Activated T-cell treated with anti-CD3 and anti-CD28 coated beads, Interleukin-2, amount 50 U/mL, for 48 hours (primary cell): ENCODE data around the gene TMIGD1.
A peak's percentile ranks its signal among the peaks of the same experiment; 100 is the strongest.
"Not testable (repeated sequence)": the region's sequence is repeated elsewhere in the genome, so short reads cannot be mapped to it uniquely, and the experiment has no call there.

Experiments used
- DNase-seq, 2 experiments: peaks; one replicate each; pipeline ENCODE4 v3.0.0-alpha.2; 2020

The TMIGD1 gene

DNA sequence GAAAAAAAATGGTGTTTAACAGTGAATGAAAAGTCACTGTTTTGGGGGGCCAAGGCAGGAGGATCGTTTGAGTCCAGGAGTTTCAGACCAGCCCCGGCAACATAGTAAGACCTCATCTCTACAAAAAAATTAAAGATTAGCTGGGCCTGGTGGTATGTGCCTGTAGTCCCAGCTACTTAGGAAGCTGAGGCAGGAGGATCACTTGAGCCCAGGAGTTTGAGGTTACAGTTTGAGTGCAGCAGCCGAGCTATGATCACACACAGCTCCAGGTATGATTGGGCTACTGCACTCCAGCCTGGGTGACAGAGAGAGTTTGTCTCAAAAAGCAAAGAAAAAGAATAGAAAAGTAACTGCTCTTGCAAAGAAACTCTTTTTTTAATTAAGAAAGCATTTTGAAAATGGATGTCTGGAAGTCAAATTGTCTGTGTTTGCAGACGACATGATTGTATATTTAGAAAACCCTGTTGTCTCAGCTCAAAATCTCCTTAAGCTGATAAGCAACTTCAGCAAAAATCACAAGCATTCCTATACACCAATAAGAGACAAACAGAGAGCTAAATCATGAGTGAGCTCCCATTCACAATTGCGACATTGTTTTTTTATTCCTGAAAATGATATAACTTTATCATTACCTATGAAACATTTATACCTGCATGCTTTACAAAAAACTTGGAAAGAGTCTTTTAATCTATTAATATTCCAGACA lies 24.4 kb upstream of the TMIGD1 start:
- no peak for DNase-seq

DNA sequence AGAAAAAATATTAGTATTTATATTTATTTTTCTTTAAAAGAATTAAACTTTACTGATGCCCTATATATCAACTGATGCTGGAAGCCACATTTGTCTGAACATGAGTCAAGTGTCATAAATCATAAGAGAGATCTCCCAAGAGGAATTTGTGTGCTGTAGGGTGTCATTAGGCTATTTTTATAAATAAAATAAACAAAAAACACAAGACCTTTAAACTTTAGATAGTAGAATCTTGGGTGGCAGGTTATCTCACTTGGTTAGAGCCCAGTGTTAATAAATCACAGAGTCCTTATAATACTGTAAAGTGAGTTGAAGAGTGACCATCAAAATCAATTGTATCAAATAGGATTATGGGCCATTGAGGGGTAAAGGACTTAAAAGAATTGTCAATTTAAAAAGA lies 23.6 kb upstream of the TMIGD1 start:
- no peak for DNase-seq

DNA sequence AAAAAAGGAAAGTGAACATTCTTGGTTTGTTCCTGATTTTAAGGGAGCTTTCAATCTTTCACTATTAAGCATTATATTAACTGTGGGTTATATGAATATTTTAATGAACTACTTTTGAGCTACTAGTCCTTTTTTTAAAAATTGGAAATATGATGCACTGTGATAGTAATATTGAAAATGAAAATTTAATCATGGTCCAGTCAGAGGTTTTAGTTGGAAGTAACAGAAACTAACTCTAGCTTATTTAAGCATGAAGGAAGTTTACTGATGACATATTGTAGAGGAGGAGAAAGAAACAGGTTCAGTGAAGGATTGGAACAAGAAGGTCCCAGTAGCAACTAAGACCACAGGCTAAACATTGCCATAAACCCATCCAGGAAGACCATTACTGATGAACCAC lies 20.8 kb upstream of the TMIGD1 start:
- no peak for DNase-seq

DNA sequence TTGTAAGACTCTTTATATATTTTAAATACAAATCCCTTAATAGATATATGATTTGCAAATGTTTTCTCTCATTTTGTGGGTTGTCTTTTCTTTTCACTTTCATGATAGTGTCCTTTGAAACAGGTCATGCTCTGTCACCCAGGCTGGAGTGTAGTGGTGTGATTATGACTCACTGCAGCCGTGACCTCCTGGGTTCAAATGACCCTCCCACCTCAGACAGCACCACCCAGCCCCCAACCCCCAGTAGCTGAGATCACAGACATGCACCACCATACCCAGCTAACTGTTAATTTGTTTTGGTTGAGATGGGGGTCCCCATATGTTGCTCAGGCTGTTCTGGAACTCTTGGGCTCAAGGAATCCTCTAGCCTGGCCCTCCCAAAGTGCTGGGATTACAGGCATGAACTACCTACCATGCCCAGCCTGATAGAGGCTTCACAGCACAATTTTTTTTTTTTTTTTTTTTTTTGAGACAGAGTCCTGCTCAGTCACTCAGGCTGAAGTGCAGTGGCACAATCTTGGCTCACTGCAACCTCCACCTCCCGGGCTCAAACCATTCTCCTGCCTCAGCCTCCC lies 18.5 kb upstream of the TMIGD1 start:
- no peak for DNase-seq

DNA sequence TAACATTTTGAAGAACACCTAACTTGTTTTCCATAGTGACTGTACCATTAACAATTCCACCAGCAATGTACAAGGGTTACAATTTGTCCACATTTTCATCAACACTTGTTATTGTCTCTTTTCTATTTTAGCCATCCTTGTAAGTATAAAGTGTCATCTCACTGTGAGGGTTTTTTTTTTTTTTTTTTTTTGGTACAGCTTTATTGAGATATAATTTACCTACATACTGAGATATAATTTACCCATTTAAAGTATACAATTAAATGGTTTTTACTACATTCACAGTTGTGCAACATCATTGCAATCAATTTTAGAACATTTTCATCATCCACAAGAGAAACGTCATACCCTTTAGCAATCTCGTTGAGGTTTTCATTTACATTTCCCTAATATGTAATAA lies 17.9 kb upstream of the TMIGD1 start:
- DNase-seq = no peak

DNA sequence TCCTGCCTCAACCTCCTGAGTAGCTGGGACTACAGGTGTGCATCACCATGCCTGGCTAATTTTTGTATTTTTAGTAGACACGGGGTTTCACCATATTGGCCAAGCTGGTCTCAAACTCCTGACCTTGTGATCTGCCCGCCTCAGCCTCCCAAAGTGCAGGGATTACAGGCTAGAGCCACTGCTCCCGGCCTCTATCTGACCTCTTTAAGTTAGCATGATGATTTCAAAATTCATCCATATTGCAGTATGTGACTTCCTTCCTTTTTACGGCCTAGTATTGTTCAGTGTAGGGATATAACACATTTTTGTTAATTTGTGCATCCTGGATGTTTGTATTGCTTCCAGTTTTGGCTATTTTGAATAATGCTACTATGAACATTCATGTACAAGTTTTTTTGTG lies 17.4 kb upstream of the TMIGD1 start:
- not testable (repeated sequence) for DNase-seq

DNA sequence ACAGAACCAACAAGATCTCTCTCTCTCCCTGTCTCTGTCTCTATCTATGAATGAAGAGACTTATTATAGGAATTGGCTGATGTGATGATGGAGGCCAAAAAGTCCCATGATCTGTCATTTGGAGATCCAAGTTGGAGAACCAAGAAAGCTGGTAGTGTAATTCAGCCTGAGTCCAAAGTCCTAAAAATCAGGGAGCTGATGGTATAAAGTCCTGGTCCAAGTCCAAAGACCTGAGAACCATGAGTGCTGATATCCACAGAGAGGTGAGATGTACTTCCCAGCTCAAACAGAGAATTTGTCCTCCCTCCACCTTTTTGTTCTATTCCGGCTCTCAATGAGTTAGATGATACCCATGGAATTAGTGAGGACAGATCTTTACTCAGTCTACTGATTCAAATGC lies 15.4 kb upstream of the TMIGD1 start:
- no peak for DNase-seq

DNA sequence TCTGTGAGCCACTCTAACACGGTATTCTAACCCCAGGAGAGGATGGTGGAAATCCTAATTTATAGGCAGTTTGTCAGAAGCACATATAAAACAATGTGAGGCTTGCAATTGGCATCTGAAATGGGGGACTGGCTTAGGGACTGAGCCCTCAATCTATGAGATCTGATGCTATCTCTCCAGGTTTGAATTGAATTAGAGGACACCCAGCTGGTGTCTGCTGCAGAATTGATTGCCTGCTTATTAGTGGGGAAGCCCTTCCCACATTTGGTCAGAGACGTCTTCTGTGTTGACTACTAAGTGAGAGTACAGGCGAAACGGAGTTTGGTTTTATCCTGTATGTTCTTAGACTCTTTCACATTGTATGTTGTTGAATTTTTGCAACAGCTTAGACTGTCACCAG lies 13.6 kb upstream of the TMIGD1 start:
- DNase-seq = no peak

DNA sequence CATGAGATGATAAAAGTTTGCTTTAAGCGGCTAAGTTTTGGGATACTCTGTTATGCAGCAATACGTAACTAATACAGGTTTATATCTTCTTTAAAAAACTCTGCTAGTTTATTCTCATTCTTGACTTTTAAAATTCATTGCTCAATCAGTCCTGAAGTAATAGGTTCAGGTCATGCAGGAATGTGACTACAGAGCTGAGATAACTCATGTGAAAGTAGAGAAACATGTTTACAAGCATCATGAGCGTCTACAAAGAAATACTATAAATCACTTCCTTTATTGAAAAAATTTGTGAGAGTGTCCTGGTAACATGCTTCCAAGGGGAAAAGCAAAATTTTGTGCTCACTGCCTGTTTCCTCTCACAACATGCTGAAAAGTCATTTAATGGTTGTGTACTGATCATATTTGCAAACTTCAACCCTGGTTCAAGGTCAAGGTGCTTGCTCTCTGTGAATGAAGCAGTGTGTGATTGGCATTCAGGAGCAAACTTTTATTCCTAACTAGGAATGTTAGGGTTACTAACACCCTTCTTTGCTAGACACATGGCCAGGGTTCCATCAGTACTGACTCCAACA lies 12.5 kb upstream of the TMIGD1 start:
- no peak for DNase-seq

DNA sequence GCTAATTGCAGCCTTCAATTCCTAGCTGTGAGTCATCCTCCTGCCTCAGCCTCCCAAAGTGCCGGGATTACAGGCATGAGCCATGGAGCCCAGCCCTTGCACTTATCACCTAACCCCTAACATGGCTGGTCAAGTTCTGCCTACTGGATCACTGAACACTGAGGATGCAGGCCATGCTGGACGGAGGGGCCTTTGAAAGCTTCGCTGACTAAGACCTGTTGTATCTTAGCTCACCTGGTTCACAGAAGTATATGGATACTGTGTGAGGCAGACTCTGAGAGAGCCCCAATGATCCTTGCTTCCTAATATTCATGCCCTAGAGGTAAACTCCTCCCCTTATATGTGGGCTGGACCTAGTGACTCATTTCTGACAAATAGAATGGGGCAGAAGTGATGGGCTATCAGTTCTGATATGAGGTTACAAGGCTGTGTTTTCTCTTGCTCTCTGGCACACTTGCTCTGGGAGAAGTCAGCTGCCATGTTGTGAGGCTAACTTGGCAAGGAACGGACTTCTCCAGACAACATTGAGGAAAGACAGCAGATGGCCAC lies 11.7 kb upstream of the TMIGD1 start:
- peak; percentile 58 to 59 for DNase-seq

DNA sequence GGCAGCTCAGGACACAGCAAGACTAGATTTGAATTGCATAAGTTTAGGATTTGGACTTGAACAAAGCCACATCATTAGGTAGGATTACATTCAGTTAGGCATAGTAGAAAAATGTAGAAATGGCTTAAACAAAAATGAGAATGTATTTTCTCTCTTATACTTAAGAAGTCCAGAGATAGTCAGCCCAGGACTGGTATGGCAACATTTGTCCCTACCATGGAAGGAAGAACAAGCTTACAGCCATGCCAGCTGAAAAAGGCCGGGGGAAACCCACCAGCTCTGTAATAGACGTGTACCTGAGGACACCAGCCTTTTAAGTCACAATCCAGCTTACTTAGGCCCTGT lies 11.2 kb upstream of the TMIGD1 start:
- DNase-seq = no peak

DNA sequence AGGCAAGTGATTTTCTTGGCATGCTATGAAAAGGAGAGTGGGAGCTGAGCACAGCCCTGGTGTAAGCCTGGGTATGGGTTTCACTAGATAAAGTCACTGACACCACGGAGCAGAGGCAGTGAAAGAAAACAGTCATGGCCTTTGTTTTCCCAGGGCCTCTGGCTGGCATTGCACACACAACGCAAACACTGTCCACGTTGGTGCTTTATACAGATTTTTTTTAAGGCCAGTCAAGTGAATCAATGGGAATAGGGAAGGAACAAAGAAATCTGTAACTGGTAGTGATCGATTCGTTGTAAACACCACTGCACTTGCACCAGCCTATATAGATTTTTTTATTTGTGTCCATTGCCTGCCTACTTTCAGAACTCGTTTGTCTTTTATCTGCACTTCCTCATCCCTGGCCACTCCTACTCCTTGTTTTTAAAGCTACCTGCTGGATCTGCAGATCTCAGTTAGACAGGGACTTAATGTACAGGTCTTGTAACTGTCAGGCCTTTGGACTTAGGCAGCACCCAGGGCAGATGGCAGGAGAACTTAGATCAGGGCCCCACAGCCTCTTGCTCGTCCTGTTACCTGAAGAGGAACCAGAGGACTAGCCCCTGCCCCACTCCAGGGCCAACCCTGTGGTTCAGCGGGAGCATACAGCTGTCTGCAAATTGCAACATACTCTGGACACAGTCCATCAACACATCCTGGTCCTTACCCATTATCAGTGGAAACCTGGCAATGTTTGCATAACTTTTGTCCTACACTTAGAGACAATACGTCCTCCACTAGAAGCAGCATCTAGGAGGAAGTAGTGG lies 10.6 kb upstream of the TMIGD1 start:
- no peak for DNase-seq

DNA sequence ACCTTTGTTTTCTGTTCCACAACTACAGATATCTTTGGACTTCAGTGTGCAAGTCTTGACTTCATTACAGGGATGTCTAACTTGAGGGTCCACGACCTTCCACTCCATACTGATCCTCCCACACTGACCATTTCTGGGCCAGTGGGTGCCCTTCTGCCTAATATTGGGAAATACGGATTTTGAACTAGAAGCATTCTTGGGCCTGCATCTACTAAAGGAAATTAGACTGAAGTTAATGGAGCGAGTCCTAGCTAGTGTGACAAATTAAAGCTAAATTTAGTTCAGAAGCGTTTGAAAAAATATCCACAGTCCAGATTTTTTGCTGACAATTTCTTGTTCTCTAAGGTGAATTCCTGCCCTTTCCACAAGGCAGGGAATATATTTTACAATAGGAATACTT lies 9.9 kb upstream of the TMIGD1 start:
- DNase-seq = no peak

DNA sequence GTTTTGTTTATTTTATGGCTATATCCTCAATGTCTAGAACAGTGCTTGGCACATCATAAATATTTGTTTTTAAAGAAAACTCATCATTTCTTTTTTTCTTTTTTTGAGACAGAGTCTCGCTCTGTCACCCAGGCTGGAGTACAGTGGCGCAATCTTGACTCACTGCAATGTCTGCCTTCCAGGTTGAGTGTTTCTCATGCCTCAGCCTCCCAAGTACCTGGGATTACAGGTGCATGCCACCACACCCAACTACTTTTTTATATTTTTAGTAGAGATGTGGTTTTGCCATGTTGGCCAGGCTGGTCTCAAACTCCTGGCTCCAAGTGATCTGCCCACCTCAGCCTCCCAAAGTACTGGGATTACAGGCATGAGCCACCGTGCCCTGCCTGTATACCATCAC lies 9.4 kb upstream of the TMIGD1 start:
- DNase-seq = not testable (repeated sequence)

DNA sequence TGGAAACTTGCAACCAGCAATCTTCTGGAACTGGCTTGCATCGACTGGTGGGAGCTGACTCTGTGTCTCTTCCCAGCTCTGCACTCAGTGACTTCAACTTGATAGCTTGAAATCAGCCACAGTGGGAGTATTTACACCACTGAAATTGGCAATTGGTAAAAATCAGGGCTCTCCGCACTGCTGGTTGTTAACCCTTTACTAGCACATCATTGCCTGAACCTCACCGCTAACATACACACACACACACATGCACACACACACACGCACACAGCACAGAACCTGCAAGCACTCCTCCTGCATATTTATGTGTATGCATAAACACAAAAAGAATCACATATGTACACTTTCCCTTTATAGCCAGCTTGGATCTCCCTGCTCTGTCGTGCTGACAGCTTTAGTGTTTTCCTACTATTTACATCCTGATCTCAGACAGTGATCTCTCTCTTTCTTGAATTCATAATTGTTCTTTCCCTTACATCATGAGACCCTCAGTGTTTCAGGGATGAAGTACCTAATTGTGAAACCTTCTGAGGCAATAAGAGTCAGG lies 7.9 kb upstream of the TMIGD1 start:
- DNase-seq = no peak

DNA sequence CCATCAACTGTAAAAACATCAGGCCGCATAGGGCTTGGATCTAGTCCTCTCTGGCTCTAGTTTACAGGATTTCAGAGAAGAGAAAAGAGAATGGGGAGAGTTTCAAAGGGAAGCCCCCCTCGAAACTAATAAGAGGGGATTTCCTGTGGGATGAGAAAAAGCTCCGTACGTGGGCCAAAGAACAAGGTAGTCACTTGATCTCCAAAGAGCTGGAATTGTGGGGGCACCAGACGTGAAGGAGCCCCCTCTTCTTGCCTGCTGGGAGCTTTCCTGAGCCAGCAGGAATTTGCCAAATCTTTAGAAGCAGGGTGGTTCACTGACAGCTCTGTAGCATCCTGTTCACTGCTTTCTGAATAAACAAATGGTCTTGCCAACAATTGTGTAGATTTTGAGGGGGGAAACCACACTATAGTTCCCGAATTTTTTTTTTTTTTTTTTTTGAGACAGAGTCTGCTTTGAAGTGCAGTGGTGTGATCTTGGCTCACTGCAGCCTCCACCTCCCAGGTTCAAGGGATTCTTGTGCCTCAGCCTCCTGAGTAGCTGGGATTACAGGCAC lies 7.0 kb upstream of the TMIGD1 start:
- no peak for DNase-seq

DNA sequence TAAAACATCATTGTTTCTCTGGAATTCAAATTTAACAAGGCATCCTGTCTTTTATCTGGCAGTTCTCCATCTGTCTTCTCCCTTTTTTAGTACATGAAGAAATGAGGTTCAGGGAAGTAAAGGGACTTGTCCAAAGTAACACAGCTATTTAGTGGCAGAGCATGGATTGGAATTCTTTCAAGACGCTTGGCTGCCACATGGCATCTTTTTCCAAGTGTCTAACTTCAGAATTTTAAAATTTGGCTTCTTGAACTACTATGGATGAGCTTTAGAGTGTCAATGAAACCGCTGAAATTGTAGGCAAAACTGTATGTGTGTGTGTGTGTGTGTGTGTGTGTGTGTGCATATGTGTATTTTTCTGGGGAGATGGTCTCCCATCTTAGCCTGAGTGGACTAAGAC lies 5.2 kb upstream of the TMIGD1 start:
- DNase-seq = no peak

DNA sequence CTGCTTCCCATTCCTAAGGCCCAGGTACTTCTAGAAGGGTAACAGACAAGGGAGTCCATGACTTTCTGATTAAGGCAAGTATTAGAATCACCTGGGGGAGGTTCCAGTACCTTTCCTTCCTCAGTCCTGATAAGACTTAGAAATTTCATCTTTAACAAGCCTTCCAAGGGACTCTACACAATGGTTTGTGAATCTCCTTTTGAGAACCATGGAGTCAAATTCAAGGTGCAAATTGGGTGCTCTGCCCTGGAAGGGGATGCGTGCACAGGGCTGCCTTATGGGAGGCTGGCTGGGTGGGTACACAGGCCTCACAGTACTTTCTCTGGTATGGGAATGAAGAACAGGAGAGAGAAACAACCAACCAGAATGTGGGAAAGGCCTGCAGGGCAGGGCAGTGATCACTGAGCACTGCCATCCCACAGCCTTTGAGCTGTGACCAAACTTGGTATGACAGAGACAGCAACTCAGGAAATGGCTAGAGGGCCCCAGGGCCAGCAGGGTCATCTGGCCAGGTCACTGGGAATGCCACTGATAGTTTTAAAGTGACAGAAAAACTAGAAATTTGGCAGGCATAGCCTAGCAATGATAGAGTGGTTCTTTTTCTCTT lies 3.6 kb upstream of the TMIGD1 start:
- no peak for DNase-seq

DNA sequence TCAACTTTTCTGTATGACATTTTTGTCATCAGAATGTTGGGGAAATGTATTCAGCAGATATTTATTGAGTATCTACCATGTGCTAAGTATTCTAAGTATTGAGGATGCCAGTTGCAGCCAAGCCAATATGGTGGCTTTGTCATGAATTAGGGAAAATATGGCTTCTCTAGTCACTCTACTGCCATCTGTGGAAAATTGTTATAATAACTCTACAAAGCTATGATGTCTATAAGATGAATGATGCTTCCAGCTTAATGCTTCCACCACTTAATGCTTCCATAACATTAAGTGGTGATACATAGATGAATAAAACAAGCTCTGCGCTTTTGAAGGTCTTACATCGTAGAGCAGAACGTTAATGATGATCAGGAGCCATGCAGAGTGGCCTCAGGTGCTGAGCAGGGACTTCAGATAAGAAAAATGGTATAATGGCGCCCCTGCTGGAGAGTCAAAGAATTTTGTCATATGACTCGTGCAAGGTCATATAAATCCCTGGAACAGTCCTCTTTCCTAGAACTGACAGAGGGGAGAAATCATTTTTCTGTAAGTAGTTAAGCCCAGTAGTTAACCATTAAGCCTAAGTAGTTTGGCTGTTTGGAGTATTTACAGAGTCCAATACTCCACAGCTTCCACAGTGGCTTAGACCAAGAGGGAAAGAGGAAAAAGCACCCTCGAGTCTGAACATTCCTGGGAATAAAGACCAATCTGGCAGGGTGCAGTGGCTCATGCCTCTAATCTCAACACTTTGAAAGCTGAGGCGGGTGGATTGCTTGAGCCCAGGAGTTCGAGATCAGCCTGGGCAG lies 2.7 kb upstream of the TMIGD1 start:
- DNase-seq = peak; percentile 64

DNA sequence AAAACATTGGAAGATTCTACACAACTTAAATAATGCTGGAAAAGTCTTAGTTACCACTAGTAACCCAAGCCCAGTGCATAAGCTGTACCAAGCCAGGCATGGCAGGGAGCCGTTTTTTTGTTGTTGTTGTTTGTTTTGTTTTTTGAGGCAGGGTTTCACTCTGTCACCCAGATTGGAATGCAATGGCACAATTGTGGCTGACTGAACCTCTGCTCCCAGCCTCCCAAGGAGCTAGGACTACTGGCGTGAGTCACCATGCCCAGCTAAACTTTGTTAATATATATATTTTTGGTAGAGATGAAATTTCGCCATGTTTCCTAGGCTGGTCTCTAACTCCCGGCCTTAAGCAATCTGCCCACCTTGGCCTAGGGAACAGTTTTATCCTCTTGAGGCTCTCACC lies 564 bp upstream of the TMIGD1 start:
- DNase-seq = no peak

DNA sequence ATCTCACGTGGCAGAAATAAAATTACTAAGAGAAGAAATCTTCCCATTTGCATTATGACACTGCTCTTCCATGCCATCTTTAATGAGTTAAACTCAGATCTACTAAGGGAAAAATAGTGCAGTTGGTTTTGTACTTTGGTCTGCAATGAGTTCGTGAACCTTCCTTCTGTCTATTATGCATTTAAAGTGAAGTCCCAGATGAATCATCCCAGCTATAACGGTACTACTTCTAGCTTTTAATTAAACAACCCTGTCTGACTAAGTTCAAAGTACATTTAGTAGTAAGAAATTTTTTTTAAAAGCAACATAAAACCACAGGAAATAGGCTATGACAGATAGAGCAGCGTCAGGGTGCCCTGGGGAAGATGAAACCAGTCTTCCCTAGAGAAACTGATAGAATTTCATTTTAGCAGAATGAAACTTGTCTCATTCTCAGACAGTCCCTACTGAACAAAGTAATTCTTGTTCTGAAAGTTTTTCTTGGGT lies 1.8 kb downstream of the TMIGD1 start:
- DNase-seq = peak; percentile 51 to 61

DNA sequence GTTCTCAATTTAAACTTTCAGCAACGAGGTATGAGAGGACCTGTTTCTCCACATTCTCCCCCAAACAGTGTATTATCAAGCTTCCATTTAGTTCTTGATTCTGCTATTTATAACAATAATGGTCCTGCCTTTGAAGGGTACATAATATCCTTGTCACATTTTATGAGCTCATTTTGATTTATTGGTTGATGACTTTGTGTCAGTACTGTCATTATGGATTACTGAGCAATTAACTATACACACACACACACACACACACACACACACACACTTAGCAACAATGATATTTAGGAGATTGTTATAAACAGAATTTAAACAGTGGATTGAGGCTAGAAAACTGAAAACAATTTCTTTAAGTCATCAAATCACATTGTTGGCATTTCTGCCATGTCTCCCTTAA lies 7.0 kb downstream of the TMIGD1 start:
- no peak for DNase-seq
